HL-60 (cell line): ENCODE results near the gene GALNT6.

Experiments
- CTCF ChIP-seq: IDR thresholded peaks from one replicate; pipeline ENCODE4 v1.5.1; 2011; ENCODE audit warnings: low read length, control low read depth, inconsistent platforms; ENCODE audit not compliant: insufficient read depth
- GABPA ChIP-seq: IDR thresholded peaks from 2 replicates; pipeline ENCODE4 v1.6.1; 2012; ENCODE audit warnings: low read depth
- POLR2AphosphoS5 ChIP-seq: IDR thresholded peaks from 2 replicates; pipeline ENCODE4 v1.6.1; 2012; ENCODE audit warnings: low read depth

GRCh38 chr12:51348116-51348515, 43.1 kb downstream of the GALNT6 start:
- no peak for TF ChIP-seq CTCF
- TF ChIP-seq POLR2AphosphoS5, result no peak
- TF ChIP-seq GABPA, result no peak
